ENCODE results near the gene VTCN1. TPM values are rescaled to one million over a fixed set of nuclear protein-coding genes. Genes with fewer than 3 reads are reported as not detected.

Gene VTCN1
- total RNA-seq, 1 experiment from 2014 or later: not detected

- intact Hi-C loops (cut with micrococcal nuclease; ENCODE audit: unreplicated experiment): no loop called here
- Histone ChIP-seq H3K9me3 (ENCODE audit: control insufficient read depth, insufficient read depth, low read depth, low read length) (no peaks in the 10 kb centered on the region), H3K27me3 (ENCODE audit: control insufficient read depth, insufficient read depth, low read length) (no peaks in the 10 kb centered on the region), H3K4me1 (ENCODE audit: control insufficient read depth, insufficient read depth, low read length) (no peaks in the 10 kb centered on the region), H3K27ac (ENCODE audit: low read length) (no peak overlapping the region), H3K4me3 (ENCODE audit: low read depth in 2 of 2, low read length in 2 of 2) (no peak overlapping the region), H3K36me3 (ENCODE audit: control insufficient read depth, insufficient read depth, low read length) (no peaks in the 10 kb centered on the region)
- no TSS peak for BruUV-seq (replicated peaks)
- in situ Hi-C loops (cut with HindIII; ENCODE audit: low pct_unique_long_range_greater_than_20kb, low sequenced_read_pairs): no loop called here
- DNase-seq (ENCODE audit: low read depth, low spot score) (no peak), ATAC-seq (no peak)
- CTCF ChIA-PET: no interaction called here
- TF ChIP-seq REST (IDR thresholded peaks at IDR 0.05; ENCODE audit: insufficient read depth in 1 of 2, low read depth in 2 of 2, low read length in 1 of 2): no peak
- no peak for TF ChIP-seq CTCF (IDR thresholded peaks at IDR 0.05)
- no peak for TF ChIP-seq POLR2AphosphoS5 (IDR thresholded peaks at IDR 0.05; ENCODE audit: low read depth, low read length)
- no peak for TF ChIP-seq TCF7L2 (IDR thresholded peaks at IDR 0.05; ENCODE audit: low read depth, low read length)
- TF ChIP-seq SIN3A (IDR thresholded peaks at IDR 0.05; ENCODE audit: borderline replicate concordance, insufficient read depth, low read depth, low read length): no peak
- POLR2A ChIA-PET: no interaction called here
Measured at GRCh38 chr1:117112047-117112717, 98.5 kb downstream of the VTCN1 start.

GRCh38 chr1:117110774-117111173 is 100.0 kb downstream of the VTCN1 start:
- TF ChIP-seq TCF7L2 (IDR thresholded peaks at IDR 0.05; ENCODE audit: low read depth, low read length): no peak
- TF ChIP-seq CTCF (IDR thresholded peaks at IDR 0.05): no peak
- TF ChIP-seq SIN3A (IDR thresholded peaks at IDR 0.05; ENCODE audit: borderline replicate concordance, insufficient read depth, low read depth, low read length): no peak
- TF ChIP-seq POLR2AphosphoS5 (IDR thresholded peaks at IDR 0.05; ENCODE audit: low read depth, low read length): no peak
- no peak for TF ChIP-seq REST (IDR thresholded peaks at IDR 0.05; ENCODE audit: insufficient read depth in 1 of 2, low read depth in 2 of 2, low read length in 1 of 2)
- intact Hi-C loops (cut with micrococcal nuclease; ENCODE audit: unreplicated experiment): no loop called here
- no peaks in the 10 kb centered on the region for H3K9me3 ChIP-seq (ENCODE audit: control insufficient read depth, insufficient read depth, low read depth, low read length)
- CTCF ChIA-PET: no interaction called here
- no peak overlapping the region for H3K4me3 ChIP-seq (ENCODE audit: low read depth in 2 of 2, low read length in 2 of 2)
- in situ Hi-C loops (cut with HindIII; ENCODE audit: low pct_unique_long_range_greater_than_20kb, low sequenced_read_pairs): no loop called here
- no peaks in the 10 kb centered on the region for H3K27me3 ChIP-seq (ENCODE audit: control insufficient read depth, insufficient read depth, low read length)
- POLR2A ChIA-PET: interaction anchor here (0.6 kb wide), 1 partner anchor 18 kb away, joined by 4 read pairs; no protein-coding TSS in a partner anchor
- ATAC-seq: no peak
- no TSS peak for BruUV-seq (replicated peaks)
- DNase-seq (ENCODE audit: low read depth, low spot score): no peak
- H3K36me3 ChIP-seq (ENCODE audit: control insufficient read depth, insufficient read depth, low read length): no peaks in the 10 kb centered on the region
- H3K27ac ChIP-seq (ENCODE audit: low read length): no peak overlapping the region
- H3K4me1 ChIP-seq (ENCODE audit: control insufficient read depth, insufficient read depth, low read length): no peaks in the 10 kb centered on the region

All from Panc1 (cell line).